ENCODE data around the gene HADHB.
"Not testable (repeated sequence)": the region's sequence is repeated elsewhere in the genome, so short reads cannot be mapped to it uniquely, and the experiment has no call there.

Gene HADHB

DNA sequence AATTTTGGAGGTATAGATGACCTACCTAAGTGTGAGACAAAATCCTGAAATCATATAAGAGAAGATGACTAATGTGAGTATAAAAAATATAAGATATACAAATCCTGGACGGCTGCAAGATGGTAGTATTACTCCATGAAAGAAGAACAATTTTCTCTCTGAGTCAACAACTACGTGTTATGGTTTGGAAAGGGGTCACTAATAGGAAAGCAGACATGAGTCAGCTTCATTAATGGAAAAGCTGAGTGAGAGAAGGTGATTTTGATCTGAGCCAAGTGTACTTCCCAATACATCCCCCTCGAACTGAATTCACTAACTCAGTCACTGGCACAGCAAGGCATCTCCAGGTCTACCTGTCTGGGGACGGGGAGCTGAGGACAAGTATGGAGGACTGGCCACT is 81.1 kb downstream of the HADHB start:
- Histone ChIP-seq H3K27me3 (no peaks in the 10 kb centered on the region), H3K36me3 (no peaks in the 10 kb centered on the region), H3K4me1 (no peaks in the 10 kb centered on the region), H3K9me3 (no peaks in the 10 kb centered on the region), H3K4me3 (ENCODE audit: low read depth, low read length) (no peak overlapping the region)
- no peak for DNase-seq
- no peak for TF ChIP-seq CTCF (IDR thresholded peaks at IDR 0.05; ENCODE audit: low read depth, low read length)

DNA sequence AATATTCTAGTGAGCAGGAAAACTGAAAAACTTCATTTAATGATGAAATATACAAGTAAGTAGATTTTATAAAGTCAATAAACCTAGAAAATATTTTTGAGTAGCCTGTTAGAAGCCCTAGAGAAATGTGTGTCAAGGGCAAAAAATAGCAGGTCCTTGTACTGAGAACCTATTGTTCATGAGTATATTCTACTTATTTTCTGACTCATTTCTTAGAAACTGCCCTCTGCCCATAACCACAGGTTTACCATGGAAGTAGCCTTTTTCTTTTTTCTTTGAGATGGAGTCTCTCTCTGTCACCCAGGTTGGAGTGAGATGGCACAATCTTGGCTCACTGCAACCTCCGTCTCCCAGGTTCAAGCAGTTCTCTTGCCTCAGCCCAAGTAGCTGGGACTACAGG is 81.8 kb downstream of the HADHB start:
- no peaks in the 10 kb centered on the region for H3K4me1 ChIP-seq
- DNase-seq, result no peak
- TF ChIP-seq CTCF (IDR thresholded peaks at IDR 0.05; ENCODE audit: low read depth, low read length), result no peak
- no peak overlapping the region for H3K4me3 ChIP-seq (ENCODE audit: low read depth, low read length)
- no peaks in the 10 kb centered on the region for H3K36me3 ChIP-seq
- no peaks in the 10 kb centered on the region for H3K27me3 ChIP-seq
- no peaks in the 10 kb centered on the region for H3K9me3 ChIP-seq

- no peak for TF ChIP-seq CTCF (IDR thresholded peaks at IDR 0.05; ENCODE audit: low read depth, low read length)
- no peaks in the 10 kb centered on the region for H3K27me3 ChIP-seq
- H3K9me3 ChIP-seq, result no peaks in the 10 kb centered on the region
- no peaks in the 10 kb centered on the region for H3K36me3 ChIP-seq
- no peaks in the 10 kb centered on the region for H3K4me1 ChIP-seq
- H3K4me3 ChIP-seq (ENCODE audit: low read depth, low read length), result no peak overlapping the region
- no peak for DNase-seq
Measured at GRCh38 chr2:26327291-26328272, 82.8 kb downstream of the HADHB start.

- H3K36me3 ChIP-seq; H3K27me3 ChIP-seq; H3K4me1 ChIP-seq; H3K9me3 ChIP-seq; H3K4me3 ChIP-seq (ENCODE audit: low read depth, low read length); DNase-seq: not testable (repeated sequence)
Measured at GRCh38 chr2:26329083-26329482, 84.3 kb downstream of the HADHB start.

DNA sequence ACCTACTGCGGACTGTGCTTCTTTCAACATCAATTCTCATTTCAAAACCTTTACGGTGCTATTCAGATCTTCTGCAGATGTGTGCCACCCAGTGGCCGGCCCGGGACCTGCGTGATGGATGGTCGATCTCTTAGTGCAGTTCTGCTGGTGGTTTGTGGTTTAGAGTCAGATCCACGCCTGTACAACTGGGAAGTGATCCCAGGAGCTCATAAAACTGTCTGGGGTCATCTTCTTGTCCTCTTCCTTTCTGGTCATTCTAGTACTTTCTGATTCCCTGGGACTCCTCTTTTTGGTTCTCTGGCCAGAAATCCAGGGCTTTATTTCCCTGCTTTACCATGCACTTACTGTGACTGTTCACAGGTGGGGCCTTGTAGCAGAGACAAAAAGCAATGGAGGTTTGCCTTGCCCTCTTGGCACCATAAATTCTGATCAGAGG is 85.4 kb downstream of the HADHB start:
- H3K9me3 ChIP-seq, result no peaks in the 10 kb centered on the region
- H3K36me3 ChIP-seq, result no peaks in the 10 kb centered on the region
- H3K4me1 ChIP-seq, result no peaks in the 10 kb centered on the region
- DNase-seq, result peak; percentile 88
- no peak overlapping the region for H3K4me3 ChIP-seq (ENCODE audit: low read depth, low read length)
- TF ChIP-seq CTCF (IDR thresholded peaks at IDR 0.05; ENCODE audit: low read depth, low read length), result peak; percentile 95
- H3K27me3 ChIP-seq, result no peaks in the 10 kb centered on the region

DNA sequence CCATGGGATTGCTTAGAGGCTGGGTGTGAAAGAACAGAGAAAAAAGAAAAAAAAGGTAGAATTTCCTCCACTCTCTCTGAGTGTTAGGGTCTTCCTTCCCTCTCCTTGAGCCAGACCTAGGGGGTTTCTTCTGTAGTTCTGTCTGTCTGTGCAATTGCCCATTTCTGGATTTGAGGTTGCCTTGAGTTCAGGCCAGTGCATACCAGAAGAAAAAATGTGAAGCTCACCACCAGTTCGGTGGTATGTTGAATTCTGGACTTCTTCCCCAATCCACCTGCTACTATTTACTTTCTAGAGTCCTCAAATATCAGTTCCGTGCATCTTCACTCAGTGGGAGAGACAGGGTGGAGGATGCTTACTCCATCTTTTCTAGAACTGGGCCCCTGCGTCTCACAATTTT is 85.9 kb downstream of the HADHB start:
- H3K4me3 ChIP-seq (ENCODE audit: low read depth, low read length), result no peak overlapping the region
- H3K36me3 ChIP-seq, result no peaks in the 10 kb centered on the region
- H3K9me3 ChIP-seq, result no peaks in the 10 kb centered on the region
- DNase-seq, result no peak
- no peaks in the 10 kb centered on the region for H3K4me1 ChIP-seq
- no peak for TF ChIP-seq CTCF (IDR thresholded peaks at IDR 0.05; ENCODE audit: low read depth, low read length)
- no peaks in the 10 kb centered on the region for H3K27me3 ChIP-seq

GRCh38 chr2:26331321-26331720 is 86.6 kb downstream of the HADHB start:
- H3K4me3 ChIP-seq (ENCODE audit: low read depth, low read length); H3K9me3 ChIP-seq; H3K36me3 ChIP-seq; H3K27me3 ChIP-seq; DNase-seq; H3K4me1 ChIP-seq: not testable (repeated sequence)
